Neuronal stem cell (in vitro differentiated cells): Measurements from ENCODE around the gene MAP3K20.

Experiments used
- DNase-seq: peaks from one replicate; pipeline ENCODE4 v3.0.0-alpha.2; 2013; ENCODE audit warnings: low spot score
- H2AFZ ChIP-seq: one replicate; pipeline ENCODE4 v1.6.1; 2013; ENCODE audit warnings: mild to moderate bottlenecking, low read length, inconsistent platforms
- H2AK5ac ChIP-seq: 2 replicates; pipeline ENCODE4 v1.6.1; 2013; ENCODE audit warnings: low read depth, mild to moderate bottlenecking, inconsistent platforms, low read length, moderate library complexity, mixed read lengths
- H2BK120ac ChIP-seq: 2 replicates; pipeline ENCODE4 v1.6.1; 2013; ENCODE audit warnings: low read depth, mild to moderate bottlenecking, inconsistent platforms, low read length, moderate library complexity, mixed read lengths
- H2BK12ac ChIP-seq: one replicate; pipeline ENCODE4 v1.6.1; 2013; ENCODE audit warnings: low read length, inconsistent platforms
- H2BK15ac ChIP-seq: 2 replicates; pipeline ENCODE4 v1.6.1; 2013; ENCODE audit warnings: mild to moderate bottlenecking, low read length, inconsistent platforms, mixed read lengths
- H2BK5ac ChIP-seq: one replicate; pipeline ENCODE4 v1.6.1; 2013; ENCODE audit warnings: inconsistent platforms, mild to moderate bottlenecking, low read length, moderate library complexity
- H3K14ac ChIP-seq: one replicate; pipeline ENCODE4 v1.6.1; 2013; ENCODE audit warnings: low read length, inconsistent platforms
- H3K18ac ChIP-seq: 2 replicates; pipeline ENCODE4 v1.6.1; 2013; ENCODE audit warnings: low read length, inconsistent platforms
- H3K23ac ChIP-seq: 2 replicates; pipeline ENCODE4 v1.6.1; 2013; ENCODE audit warnings: low read depth, mild to moderate bottlenecking, mixed read lengths, low read length, inconsistent platforms; ENCODE audit not compliant: poor library complexity
- H3K27ac ChIP-seq: replicated peaks from 3 replicates; pipeline ENCODE4 v1.5.1; 2013; ENCODE audit warnings: low read length, inconsistent platforms
- H3K27me3 ChIP-seq, 3 experiments: 2 replicates each; pipeline ENCODE4 v1.6.1; 2013; ENCODE audit warnings: low read length in 3 of 3, mild to moderate bottlenecking in 2 of 3, inconsistent platforms in 1 of 3, low read depth in 1 of 3, mixed read lengths in 1 of 3, moderate library complexity in 1 of 3; ENCODE audit not compliant: control insufficient read depth in 3 of 3, insufficient read depth in 3 of 3
- H3K36me3 ChIP-seq, 2 donors: replicated peaks in 1 of 2; 2 replicates each; pipeline ENCODE4 v1.6.1; 2013; ENCODE audit warnings: low read length in 2 of 2; ENCODE audit not compliant: control insufficient read depth in 2 of 2, insufficient read depth in 2 of 2
- H3K4ac ChIP-seq: 2 replicates; pipeline ENCODE4 v1.6.1; 2013; ENCODE audit warnings: inconsistent platforms, mild to moderate bottlenecking, low read length, moderate library complexity
- H3K4me1 ChIP-seq, 2 donors: 1 replicate in 1 of 2; 2 replicates in 1 of 2; pipeline ENCODE4 v1.6.1; 2013; ENCODE audit warnings: low read length in 2 of 2, low read depth in 1 of 2; ENCODE audit not compliant: control insufficient read depth in 2 of 2, insufficient read depth in 1 of 2
- H3K4me2 ChIP-seq: one replicate; pipeline ENCODE4 v1.6.1; 2013; ENCODE audit warnings: mild to moderate bottlenecking, low read length, inconsistent platforms; ENCODE audit not compliant: insufficient read depth, poor library complexity, severe bottlenecking
- H3K4me3 ChIP-seq, 2 donors: 2 replicates each; pipeline ENCODE4 v1.5.1; 2013; ENCODE audit warnings: low read length in 2 of 2, mild to moderate bottlenecking in 2 of 2, inconsistent platforms in 1 of 2, moderate library complexity in 1 of 2
- H3K79me1 ChIP-seq: one replicate; pipeline ENCODE4 v1.6.1; 2013; ENCODE audit warnings: low read depth, mild to moderate bottlenecking, inconsistent platforms, low read length, moderate library complexity
- H3K9ac ChIP-seq: one replicate; pipeline ENCODE4 v1.6.1; 2013; ENCODE audit warnings: mild to moderate bottlenecking, low read depth, low read length, inconsistent platforms; ENCODE audit not compliant: poor library complexity
- H3K9me3 ChIP-seq, 2 donors: replicated peaks in 1 of 2; 2 replicates each; pipeline versions ENCODE3 to v1.6.1; 2013; ENCODE audit warnings: low read length in 2 of 2, mild to moderate bottlenecking in 2 of 2, inconsistent platforms in 1 of 2, low read depth in 1 of 2, mixed read lengths in 1 of 2, moderate library complexity in 1 of 2; ENCODE audit not compliant: control insufficient read depth in 2 of 2, insufficient read depth in 1 of 2
- H4K8ac ChIP-seq: one replicate; pipeline ENCODE4 v1.6.1; 2013; ENCODE audit warnings: low read depth, mild to moderate bottlenecking, inconsistent platforms, low read length, moderate library complexity
- H4K91ac ChIP-seq: one replicate; pipeline ENCODE4 v1.6.1; 2013; ENCODE audit warnings: low read length, low read depth, mild to moderate bottlenecking, inconsistent platforms; ENCODE audit not compliant: poor library complexity
- whole genome bisulfite sequencing, 2 donors: extraction: QIAGEN DNeasy Blood & Tissue Kit; methylation state at CpG; one replicate each; pipeline ENCODE4 v1.1.7; 2013; ENCODE audit warnings: missing lambda C conversion rate in 2 of 2, mixed read lengths in 1 of 2; ENCODE audit not compliant: insufficient read length in 2 of 2, insufficient replicate concordance in 1 of 2; ENCODE audit errors: extremely low coverage in 2 of 2; 5-methylcytosine and 5-hydroxymethylcytosine counted together

Gene MAP3K20

GRCh38 chr2:173213181-173213580, 137.5 kb downstream of the MAP3K20 start:
- Histone ChIP-seq H3K23ac (no peak overlapping the region), H3K27me3 (no peaks in the 10 kb centered on the region), H2BK12ac (no peak overlapping the region), H4K91ac (no peak overlapping the region), H2AFZ (no peak overlapping the region), H3K14ac (no peak overlapping the region), H2AK5ac (no peak overlapping the region), H3K4me1 (peaks cover 0 to 3% of the 10 kb centered on the region in 2 donors), H3K9me3 (no peaks in the 10 kb centered on the region), H2BK5ac (no peak overlapping the region), H3K9ac (no peak overlapping the region), H3K79me1 (no peaks in the 10 kb centered on the region), H3K27ac (no peak overlapping the region), H3K4me2 (no peak overlapping the region), H3K4ac (no peak overlapping the region), H2BK120ac (no peak overlapping the region), H3K4me3 (no peak overlapping the region), H3K36me3 (peaks cover 2 to 11% of the 10 kb centered on the region in 2 donors), H2BK15ac (no peak overlapping the region), H4K8ac (no peak overlapping the region), H3K18ac (no peak overlapping the region)
- WGBS, 2 donors = 100% methylated on average over 1 of the region's 2 CpGs
- no peak for DNase-seq

GRCh38 chr2:173214213-173214612, 138.6 kb downstream of the MAP3K20 start:
- Histone ChIP-seq H3K18ac (no peak overlapping the region), H2AFZ (no peak overlapping the region), H3K4ac (no peak overlapping the region), H2BK5ac (no peak overlapping the region), H2BK12ac (no peak overlapping the region), H2BK120ac (no peak overlapping the region), H3K36me3 (peaks cover 2 to 11% of the 10 kb centered on the region in 2 donors), H3K23ac (no peak overlapping the region), H3K27ac (no peak overlapping the region), H2BK15ac (no peak overlapping the region), H4K91ac (no peak overlapping the region), H3K4me1 (peaks cover 0 to 4% of the 10 kb centered on the region in 2 donors), H3K9ac (no peak overlapping the region), H3K4me2 (no peak overlapping the region), H3K4me3 (no peak overlapping the region), H3K9me3 (no peaks in the 10 kb centered on the region), H3K27me3 (no peaks in the 10 kb centered on the region), H4K8ac (no peak overlapping the region), H3K14ac (no peak overlapping the region), H2AK5ac (no peak overlapping the region), H3K79me1 (no peaks in the 10 kb centered on the region)
- no peak for DNase-seq
- WGBS, 2 donors = no CpG with 5 or more reads among the region's 5 CpGs

- H4K91ac ChIP-seq = no peak overlapping the region
- peaks cover 2 to 6% of the 10 kb centered on the region in 2 donors for H3K36me3 ChIP-seq
- H3K27me3 ChIP-seq = no peaks in the 10 kb centered on the region
- H3K4me2 ChIP-seq = no peak overlapping the region
- H2BK12ac ChIP-seq = no peak overlapping the region
- H3K14ac ChIP-seq = no peak overlapping the region
- no peak overlapping the region for H2AK5ac ChIP-seq
- no peak overlapping the region for H3K9ac ChIP-seq
- H3K4me3 ChIP-seq = no peak overlapping the region
- no peak overlapping the region for H4K8ac ChIP-seq
- no peak overlapping the region for H3K27ac ChIP-seq
- H2BK5ac ChIP-seq = no peak overlapping the region
- no peak overlapping the region for H3K4ac ChIP-seq
- H3K79me1 ChIP-seq = no peaks in the 10 kb centered on the region
- H3K9me3 ChIP-seq = no peaks in the 10 kb centered on the region
- no peak overlapping the region for H2BK120ac ChIP-seq
- no peak overlapping the region for H2AFZ ChIP-seq
- WGBS, 2 donors = no CpG with 5 or more reads among the region's 4 CpGs
- no peak overlapping the region for H3K18ac ChIP-seq
- H3K23ac ChIP-seq = no peak overlapping the region
- DNase-seq = no peak
- peaks cover 0 to 7% of the 10 kb centered on the region in 2 donors for H3K4me1 ChIP-seq
- no peak overlapping the region for H2BK15ac ChIP-seq
Measured at GRCh38 chr2:173215316-173215715, 139.7 kb downstream of the MAP3K20 start.

- Histone ChIP-seq H3K4me1 (peaks cover 0 to 7% of the 10 kb centered on the region in 2 donors), H3K36me3 (peaks cover 2 to 5% of the 10 kb centered on the region in 2 donors), H3K14ac (no peak overlapping the region), H3K4me3 (no peak overlapping the region), H3K9me3 (peaks cover 0 to 2% of the 10 kb centered on the region in 2 donors), H4K8ac (no peak overlapping the region), H3K4me2 (no peak overlapping the region), H3K9ac (no peak overlapping the region), H2BK120ac (no peak overlapping the region), H2AFZ (no peak overlapping the region), H2BK12ac (no peak overlapping the region), H3K18ac (no peak overlapping the region), H3K27ac (no peak overlapping the region), H3K4ac (no peak overlapping the region), H2BK5ac (no peak overlapping the region), H2BK15ac (no peak overlapping the region), H2AK5ac (no peak overlapping the region), H3K79me1 (no peaks in the 10 kb centered on the region), H3K23ac (no peak overlapping the region), H4K91ac (no peak overlapping the region), H3K27me3 (no peaks in the 10 kb centered on the region)
- DNase-seq = no peak
- no CpG with 5 or more reads among the region's 1 CpG for WGBS, 2 donors
Measured at GRCh38 chr2:173216051-173216450, 140.4 kb downstream of the MAP3K20 start.
